Common myeloid progenitor, CD34-positive (primary cell): ENCODE results near the gene AKAP6.

ENCODE experiments used
- CTCF ChIA-PET: fragments of 350-600 bp; sonication (Branson Sonifier 250); formaldehyde crosslinking; loops from one replicate; lab custom pipeline; 2021; ENCODE audit warnings: antibody characterized with exemption; lab: Charles Lee
- POLR2A ChIA-PET: fragments of 350-600 bp; sonication (Branson Sonifier 250); formaldehyde crosslinking; loops from one replicate; lab custom pipeline; 2021; ENCODE audit warnings: antibody characterized with exemption; lab: Charles Lee
- DNase-seq, 3 donors: peaks; one replicate each; pipeline versions ENCODE4 v3.0.0 to v3.0.0-alpha.2; 2013
- H3K27ac ChIP-seq, 2 experiments: 1 replicate in 1 of 2; 2 replicates in 1 of 2; pipeline ENCODE4 v1.7.0; 2013; ENCODE audit warnings: inconsistent platforms in 2 of 2, low read length in 2 of 2, mild to moderate bottlenecking in 2 of 2, low read depth in 1 of 2, moderate library complexity in 1 of 2; ENCODE audit not compliant: severe bottlenecking in 2 of 2, insufficient read depth in 1 of 2, poor library complexity in 1 of 2
- H3K27me3 ChIP-seq, 5 experiments: replicated peaks in 2 of 5; 1 replicate in 3 of 5; 2 replicates in 2 of 5; pipeline versions ENCODE4 v1.6.1 to v1.7.0; 2013; ENCODE audit warnings: low read length in 4 of 5, mild to moderate bottlenecking in 2 of 5, moderate library complexity in 2 of 5, inconsistent platforms in 1 of 5; ENCODE audit not compliant: insufficient read depth in 5 of 5, control insufficient read depth in 4 of 5
- H3K36me3 ChIP-seq, 4 experiments: 1 replicate in 2 of 4; 2 replicates in 2 of 4; pipeline versions ENCODE4 v1.6.1 to v1.7.0; 2013; ENCODE audit warnings: low read length in 3 of 4, control low read depth in 1 of 4, mild to moderate bottlenecking in 1 of 4; ENCODE audit not compliant: control insufficient read depth in 4 of 4, insufficient read depth in 4 of 4
- H3K4me1 ChIP-seq, 4 experiments: 1 replicate in 3 of 4; 2 replicates in 1 of 4; pipeline versions ENCODE4 v1.6.1 to v1.7.1; 2013; ENCODE audit warnings: low read length in 3 of 4, mild to moderate bottlenecking in 3 of 4, control low read depth in 1 of 4, inconsistent platforms in 1 of 4, moderate library complexity in 1 of 4; ENCODE audit not compliant: control insufficient read depth in 4 of 4, insufficient read depth in 4 of 4; ENCODE audit errors: control extremely low read depth in 1 of 4
- H3K4me3 ChIP-seq, 7 experiments: 1 replicate in 4 of 7; 2 replicates in 3 of 7; pipeline versions ENCODE4 v1.5.1 to v1.7.0; 2013; ENCODE audit warnings: mild to moderate bottlenecking in 7 of 7, low read length in 6 of 7, moderate library complexity in 6 of 7, inconsistent platforms in 2 of 7, low read depth in 2 of 7, control low read depth in 1 of 7; ENCODE audit not compliant: insufficient read depth in 4 of 7, control insufficient read depth in 1 of 7; ENCODE audit errors: extremely low read depth in 1 of 7
- H3K9me3 ChIP-seq, 5 experiments: 1 replicate in 4 of 5; 2 replicates in 1 of 5; pipeline versions ENCODE4 v1.6.1 to v1.7.1; 2013; ENCODE audit warnings: low read length in 4 of 5, mild to moderate bottlenecking in 2 of 5, inconsistent platforms in 1 of 5, low read depth in 1 of 5, moderate library complexity in 1 of 5; ENCODE audit not compliant: control insufficient read depth in 4 of 5, insufficient read depth in 2 of 5; ENCODE audit errors: control extremely low read depth in 1 of 5
- WGBS: methylation state at CpG from one replicate; pipeline ENCODE4 v1.1.5; 2013; ENCODE audit not compliant: insufficient coverage; 5-methylcytosine and 5-hydroxymethylcytosine counted together

AKAP6 gene

GRCh38 chr14:32343926-32344430 is 14.9 kb downstream of the AKAP6 start:
- POLR2A ChIA-PET = no interaction called here

GRCh38 chr14:32345311-32345791 is 16.3 kb downstream of the AKAP6 start:
- 90% methylated on average over 1 of the region's 1 CpG for WGBS
- no peak for DNase-seq
- no peak overlapping the region for H3K4me3 ChIP-seq
- no peaks in the 10 kb centered on the region for H3K36me3 ChIP-seq
- no peaks in the 10 kb centered on the region for H3K9me3 ChIP-seq
- CTCF ChIA-PET = no interaction called here
- POLR2A ChIA-PET = no interaction called here
- H3K27ac ChIP-seq = no peak overlapping the region
- H3K4me1 ChIP-seq = no peaks in the 10 kb centered on the region
- no peaks in the 10 kb centered on the region for H3K27me3 ChIP-seq

More at GRCh38 chr14:32343926-32344430, 14.9 kb downstream of the AKAP6 start:
- Histone ChIP-seq H3K4me3 (no peak overlapping the region), H3K9me3 (no peaks in the 10 kb centered on the region), H3K27me3 (no peaks in the 10 kb centered on the region), H3K36me3 (no peaks in the 10 kb centered on the region), H3K4me1 (no peaks in the 10 kb centered on the region), H3K27ac (no peak overlapping the region)
- CTCF ChIA-PET = no interaction called here
- DNase-seq = no peak
- WGBS = 100% methylated on average over 1 of the region's 2 CpGs

- Histone ChIP-seq H3K27ac (no peak overlapping the region), H3K9me3 (no peaks in the 10 kb centered on the region), H3K27me3 (no peaks in the 10 kb centered on the region), H3K4me3 (no peak overlapping the region), H3K36me3 (no peaks in the 10 kb centered on the region), H3K4me1 (no peaks in the 10 kb centered on the region)
- no peak for DNase-seq
- 100% methylated on average over 2 of the region's 4 CpGs for WGBS
- CTCF ChIA-PET = no interaction called here
- POLR2A ChIA-PET = no interaction called here
Measured at GRCh38 chr14:32349322-32349721, 20.2 kb downstream of the AKAP6 start.

- Histone ChIP-seq H3K4me3 (no peak overlapping the region), H3K27ac (no peak overlapping the region), H3K27me3 (no peaks in the 10 kb centered on the region), H3K36me3 (no peaks in the 10 kb centered on the region), H3K4me1 (no peaks in the 10 kb centered on the region), H3K9me3 (no peaks in the 10 kb centered on the region)
- POLR2A ChIA-PET = no interaction called here
- no peak for DNase-seq
- CTCF ChIA-PET = no interaction called here
- no CpG with 5 or more reads among the region's 1 CpG for WGBS
Measured at GRCh38 chr14:32350020-32350419, 20.9 kb downstream of the AKAP6 start.

- H3K4me3 ChIP-seq = no peak overlapping the region
- DNase-seq = no peak
- WGBS = 100% methylated on average over 1 of the region's 4 CpGs
- H3K27ac ChIP-seq = no peak overlapping the region
- no peaks in the 10 kb centered on the region for H3K4me1 ChIP-seq
- no peaks in the 10 kb centered on the region for H3K9me3 ChIP-seq
- ChIA-PET POLR2A (no interaction called here), CTCF (no interaction called here)
- no peaks in the 10 kb centered on the region for H3K36me3 ChIP-seq
- no peaks in the 10 kb centered on the region for H3K27me3 ChIP-seq
Measured at GRCh38 chr14:32352631-32353030, 23.5 kb downstream of the AKAP6 start.

GRCh38 chr14:32354716-32355115 is 25.6 kb downstream of the AKAP6 start:
- ChIA-PET POLR2A (no interaction called here), CTCF (interaction anchor here (0.5 kb wide), 1 partner anchor 459 kb away, joined by 3 read pairs; no protein-coding TSS in a partner anchor)
- WGBS = 88% methylated on average over 3 of the region's 3 CpGs
- H3K4me1 ChIP-seq = no peaks in the 10 kb centered on the region
- H3K27ac ChIP-seq = no peak overlapping the region
- H3K27me3 ChIP-seq = no peaks in the 10 kb centered on the region
- DNase-seq = no peak
- no peaks in the 10 kb centered on the region for H3K36me3 ChIP-seq
- no peak overlapping the region for H3K4me3 ChIP-seq
- no peaks in the 10 kb centered on the region for H3K9me3 ChIP-seq

GRCh38 chr14:32358781-32359180 is 29.7 kb downstream of the AKAP6 start:
- ChIA-PET POLR2A (no interaction called here), CTCF (no interaction called here)
- H3K4me3 ChIP-seq = no peak overlapping the region
- no peak overlapping the region for H3K27ac ChIP-seq
- no peaks in the 10 kb centered on the region for H3K27me3 ChIP-seq
- DNase-seq = no peak
- H3K36me3 ChIP-seq = no peaks in the 10 kb centered on the region
- no peaks in the 10 kb centered on the region for H3K4me1 ChIP-seq
- 100% methylated on average over 2 of the region's 3 CpGs for WGBS
- H3K9me3 ChIP-seq = no peaks in the 10 kb centered on the region
